SK-N-SH (cell line): Measurements from ENCODE around the gene SGMS2. TPM values are rescaled to one million over a fixed set of nuclear protein-coding genes. Genes with fewer than 3 reads are reported as not detected.

Experiments used
- CTCF ChIA-PET: fragments of 300-600, 350-600 bp; formaldehyde crosslinking; extraction: SDS; loops from one replicate; lab custom pipeline; 2021; lab: Yijun Ruan, JAX
- POLR2A ChIA-PET: fragments of 350-600 bp; sonication (Branson Sonifier 250); formaldehyde crosslinking; extraction: SDS; loops from one replicate; lab custom pipeline; 2020; ENCODE audit warnings: antibody characterized with exemption, inconsistent platforms; lab: Yijun Ruan, JAX
- DNase-seq: peaks from one replicate; pipeline ENCODE4 v3.0.0; 2012
- H2AFZ ChIP-seq: fragments of 200-600 bp; sonication (generic); 2 replicates; pipeline ENCODE4 v1.8.1; 2016; ENCODE audit warnings: antibody characterized with exemption, mild to moderate bottlenecking, low read depth
- H3F3A ChIP-seq: fragments of 200-600 bp; sonication (generic); replicated peaks from 2 replicates; pipeline ENCODE3; 2016; ENCODE audit warnings: antibody characterized with exemption, mild to moderate bottlenecking; ENCODE audit not compliant: insufficient read depth
- H3K27ac ChIP-seq, 2 experiments: fragments of 200-500 bp in 1 of 2; fragments of 200-600 bp in 1 of 2; sonication (Bioruptor generic) in 1 of 2; sonication (generic), shearing (Covaris generic) in 1 of 2; 2 replicates each; pipeline versions ENCODE4 v1.5.1 to v1.6.1; 2014 to 2016; ENCODE audit warnings: low read depth in 2 of 2, inconsistent platforms in 1 of 2, low read length in 1 of 2, mild to moderate bottlenecking in 1 of 2, mixed read lengths in 1 of 2
- H3K27me3 ChIP-seq: fragments of 200-600 bp; sonication (generic), shearing (Covaris generic); 2 replicates; pipeline ENCODE4 v1.6.1; 2016; ENCODE audit warnings: mixed run types; ENCODE audit not compliant: insufficient read depth
- H3K36me3 ChIP-seq, 2 experiments: fragments of 200-500 bp in 1 of 2; fragments of 200-600 bp in 1 of 2; sonication (Bioruptor generic) in 1 of 2; sonication (generic) in 1 of 2; replicated peaks in 1 of 2; 2 replicates each; pipeline versions ENCODE3 to v1.5.1; 2014 to 2016; ENCODE audit warnings: low read length in 1 of 2, mild to moderate bottlenecking in 1 of 2; ENCODE audit not compliant: insufficient read depth in 2 of 2, control insufficient read depth in 1 of 2
- H3K4me1 ChIP-seq, 2 experiments: fragments of 200-500 bp in 1 of 2; fragments of 200-600 bp in 1 of 2; sonication (Bioruptor generic) in 1 of 2; sonication (generic), shearing (Covaris generic) in 1 of 2; 2 replicates each; pipeline versions ENCODE4 v1.5.1 to v1.6.1; 2014 to 2016; ENCODE audit warnings: low read depth in 1 of 2, low read length in 1 of 2, mixed run types in 1 of 2; ENCODE audit not compliant: insufficient read depth in 2 of 2, control insufficient read depth in 1 of 2
- H3K4me2 ChIP-seq: fragments of 200-600 bp; sonication (generic), shearing (Covaris generic); 2 replicates; pipeline ENCODE4 v1.6.1; 2017; ENCODE audit warnings: mixed run types
- H3K4me3 ChIP-seq, 2 experiments: fragments of 200-500 bp in 1 of 2; fragments of 200-600 bp in 1 of 2; sonication (Bioruptor generic) in 1 of 2; sonication (generic), shearing (Covaris generic) in 1 of 2; 2 replicates each; pipeline versions ENCODE4 v1.5.1 to v1.8.1; 2014 to 2016; ENCODE audit warnings: low read depth in 2 of 2, inconsistent platforms in 1 of 2, low read length in 1 of 2, mild to moderate bottlenecking in 1 of 2, mixed read lengths in 1 of 2, moderate library complexity in 1 of 2
- H3K79me2 ChIP-seq: fragments of 200-600 bp; sonication (generic); 2 replicates; pipeline ENCODE4 v1.8.1; 2017; ENCODE audit warnings: mild to moderate bottlenecking; ENCODE audit not compliant: insufficient read depth
- H3K9ac ChIP-seq: fragments of 200-600 bp; sonication (generic); 2 replicates; pipeline ENCODE4 v1.6.1; 2017; ENCODE audit warnings: mixed run types
- H3K9me2 ChIP-seq: fragments of 200-600 bp; sonication (generic); 2 replicates; pipeline ENCODE4 v1.6.1; 2017; ENCODE audit warnings: mixed run types
- H3K9me3 ChIP-seq: fragments of 200-600 bp; sonication (generic); 2 replicates; pipeline ENCODE4 v1.6.1; 2017; ENCODE audit warnings: mixed run types, mild to moderate bottlenecking, moderate library complexity
- H4K20me1 ChIP-seq: fragments of 200-600 bp; sonication (generic); 2 replicates; pipeline ENCODE4 v1.6.1; 2017; ENCODE audit warnings: mild to moderate bottlenecking, mixed run types; ENCODE audit not compliant: insufficient read depth
- CHD2 ChIP-seq: fragments of 150-350 bp; IDR thresholded peaks from 2 replicates; pipeline ENCODE4 v1.6.1; 2018; ENCODE audit warnings: low read length; ENCODE audit not compliant: partially characterized antibody
- EP300 ChIP-seq, 2 experiments: IDR thresholded peaks; 2 replicates each; pipeline versions ENCODE4 v1.4.0 to v1.6.1; 2012; ENCODE audit warnings: borderline replicate concordance in 1 of 2, low read depth in 1 of 2, low read length in 1 of 2
- EZH2phosphoT487 ChIP-seq: fragments of 200-600 bp; sonication (generic); IDR thresholded peaks from 2 replicates; pipeline ENCODE4 v1.6.1; 2017; ENCODE audit warnings: low read depth, mixed run types, mild to moderate bottlenecking, antibody characterized with exemption, moderate library complexity, borderline replicate concordance
- FOSL2 ChIP-seq: IDR thresholded peaks from 2 replicates; pipeline ENCODE4 v1.4.0; 2012; ENCODE audit warnings: low read depth, mild to moderate bottlenecking, moderate library complexity, borderline replicate concordance
- FOXJ3 ChIP-seq: sonication (generic); formaldehyde crosslinking; IDR thresholded peaks from 2 replicates; pipeline ENCODE4 v1.5.1; 2020; ENCODE audit warnings: mild to moderate bottlenecking, missing genetic modification reagents
- FOXM1 ChIP-seq: IDR thresholded peaks from 2 replicates; pipeline ENCODE4 v1.4.0; 2012; ENCODE audit warnings: low read depth, mild to moderate bottlenecking
- GABPA ChIP-seq: IDR thresholded peaks from 2 replicates; pipeline ENCODE4 v1.4.0; 2012; ENCODE audit warnings: low read depth, mild to moderate bottlenecking
- IRF3 ChIP-seq: fragments of 150-350 bp; IDR thresholded peaks from 2 replicates; pipeline ENCODE4 v1.6.1; 2016; ENCODE audit warnings: mild to moderate bottlenecking, low read depth, low read length
- MAX ChIP-seq: IDR thresholded peaks from 2 replicates; pipeline ENCODE4 v1.4.0; 2012; ENCODE audit warnings: low read depth
- MXI1 ChIP-seq: IDR thresholded peaks from 2 replicates; pipeline ENCODE4 v1.6.1; 2012; ENCODE audit warnings: mild to moderate bottlenecking, low read depth, low read length, improper control_type of control experiment
- PBX3 ChIP-seq: IDR thresholded peaks from 2 replicates; pipeline ENCODE4; 2012
- RAD21 ChIP-seq: IDR thresholded peaks from 2 replicates; pipeline ENCODE4 v1.6.1; 2012; ENCODE audit warnings: mild to moderate bottlenecking, low read length
- RCOR1 ChIP-seq: fragments of 150-350 bp; IDR thresholded peaks from 2 replicates; pipeline ENCODE4 v1.6.1; 2017; ENCODE audit warnings: antibody characterized with exemption, low read length
- REST ChIP-seq: IDR thresholded peaks from 2 replicates; pipeline ENCODE4 v1.6.1; 2012; ENCODE audit warnings: mild to moderate bottlenecking, low read depth, low read length, moderate library complexity
- RXRA ChIP-seq: IDR thresholded peaks from 2 replicates; pipeline ENCODE4 v1.4.0; 2012; ENCODE audit warnings: low read depth, mild to moderate bottlenecking, borderline replicate concordance
- TEAD4 ChIP-seq: IDR thresholded peaks from 2 replicates; pipeline ENCODE4 v1.4.0; 2012; ENCODE audit warnings: mild to moderate bottlenecking, borderline replicate concordance; ENCODE audit not compliant: insufficient read depth
- USF1 ChIP-seq: IDR thresholded peaks from 2 replicates; pipeline ENCODE4 v1.4.0; 2012; ENCODE audit warnings: low read depth, borderline replicate concordance
- YY1 ChIP-seq: IDR thresholded peaks from 2 replicates; pipeline ENCODE4 v1.4.0; 2012; ENCODE audit warnings: low read depth, mild to moderate bottlenecking
- ZBTB33 ChIP-seq: IDR thresholded peaks from 2 replicates; pipeline ENCODE4 v1.4.0; 2012; ENCODE audit warnings: low read depth, borderline replicate concordance
- WGBS: methylation state at CpG from one replicate; pipeline ENCODE4 v1.1.6; 2017; ENCODE audit warnings: low lambda C conversion rate; 5-methylcytosine and 5-hydroxymethylcytosine counted together
- polyA plus RNA-seq, 3 experiments: library from polyadenylated mRNA; depleted of rRNA; stranded (reverse); fragments of >200 nt; gene quantifications; 2 replicates each; pipeline ENCODE4 v1.2.3, GENCODE V29; 2012

The SGMS2 gene
- polyA plus RNA-seq, 1 of the 3 experiments (the other 2 are of a cell fraction) = 0.82 TPM

GRCh38 chr4:107850438-107850837 lies 25.7 kb downstream of the SGMS2 start:
- POLR2A ChIA-PET = no interaction called here
- no peaks in the 10 kb centered on the region for H3K27me3 ChIP-seq
- TF ChIP-seq RXRA (no peak), REST (no peak), MXI1 (no peak), FOXJ3 (no peak), EP300 (IDR thresholded peaks at IDR 0.05; ENCODE audit: borderline replicate concordance in 1 of 2, low read depth in 1 of 2, low read length in 1 of 2) (no peak), ZBTB33 (no peak), CHD2 (no peak), YY1 (no peak), USF1 (no peak), EZH2phosphoT487 (no peak), FOXM1 (no peak), GABPA (no peak), MAX (no peak), RAD21 (no peak), IRF3 (no peak), PBX3 (no peak), TEAD4 (no peak), RCOR1 (no peak), FOSL2 (no peak)

More at GRCh38 chr4:107850438-107850837, 25.7 kb downstream of the SGMS2 start:
- Histone ChIP-seq H4K20me1 (no peaks in the 10 kb centered on the region), H3K9me3 (no peaks in the 10 kb centered on the region), H3F3A (no peaks in the 10 kb centered on the region), H3K4me3 (no peak overlapping the region), H3K27ac (no peak overlapping the region), H3K9me2 (no peaks in the 10 kb centered on the region), H3K36me3 (no peaks in the 10 kb centered on the region), H3K4me1 (no peaks in the 10 kb centered on the region), H2AFZ (no peak overlapping the region), H3K9ac (no peak overlapping the region), H3K79me2 (no peaks in the 10 kb centered on the region), H3K4me2 (no peak overlapping the region)
- 8% methylated on average over 2 of the region's 2 CpGs for WGBS
- DNase-seq = no peak
- CTCF ChIA-PET = no interaction called here
